LHCN-M2 (cell line): ENCODE measurements around the gene GOLM1. TPM values are rescaled to one million over a fixed set of nuclear protein-coding genes. Genes with fewer than 3 reads are reported as not detected.
A peak's percentile ranks its signal among the peaks of the same experiment; 100 is the strongest.

ENCODE experiments used
- DNase-seq: peaks from one replicate; pipeline ENCODE4 v3.0.0-alpha.2; 2012; ENCODE audit warnings: low read depth
- total RNA-seq: library from RNA; depleted of rRNA; stranded (reverse); fragments of >200 nt; gene quantifications from 2 replicates; pipeline ENCODE4 v1.2.3, GENCODE V29; 2014; rRNA removed

The GOLM1 gene
- total RNA-seq, 1 experiment from 2014 or later = 48.5 TPM

GRCh38 chr9:85984457-85984856 is 114.9 kb downstream of the GOLM1 start:
- no peak for DNase-seq

DNA sequence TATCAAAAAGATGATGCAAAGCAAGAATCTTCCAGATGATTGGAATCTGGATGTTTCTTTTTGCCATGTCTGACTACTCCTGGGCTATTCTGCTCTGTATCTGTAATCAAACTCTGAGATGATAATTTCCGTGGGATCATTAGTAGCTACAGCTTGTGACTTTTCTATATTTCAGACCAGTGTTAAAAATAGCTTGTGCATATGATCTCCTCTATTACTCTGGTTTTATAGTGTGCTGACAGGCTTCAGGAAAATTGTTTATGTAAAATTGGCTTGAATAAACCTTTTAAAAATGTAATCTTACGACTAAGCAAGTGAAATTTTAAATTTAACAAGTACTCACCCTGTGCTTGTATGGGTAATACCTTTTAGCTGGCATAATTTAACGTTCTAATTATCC is 118.0 kb downstream of the GOLM1 start:
- no peak for DNase-seq

GRCh38 chr9:85978496-85978895 is 120.9 kb downstream of the GOLM1 start:
- peak; percentile 81 for DNase-seq

Other genes starting within 250 kb of the GOLM1 start
- gene NAA35, start 158.4 kb downstream of the GOLM1 start, total RNA-seq = 18.4 and 19.1 TPM in 2 replicates
- gene C9orf153, start 160.1 kb upstream of the GOLM1 start, total RNA-seq = not detected in 2 replicates
- 39.2 and 41.2 TPM in 2 replicates for gene ISCA1, start 183.0 kb upstream of the GOLM1 start, total RNA-seq